ENCODE results near the gene MACROD2.
A peak's percentile ranks its signal among the peaks of the same experiment; 100 is the strongest.

The MACROD2 gene

GRCh38 chr20:14715400-14715799 lies 720.1 kb downstream of the MACROD2 start:
- Histone ChIP-seq H3K9me3 (ENCODE audit: control insufficient read depth, low read length) (no peaks in the 10 kb centered on the region), H3K27me3 (ENCODE audit: control insufficient read depth, insufficient read depth, low read length) (no peaks in the 10 kb centered on the region), H3K79me2 (no peaks in the 10 kb centered on the region), H2AFZ (no peak overlapping the region), H3K4me2 (ENCODE audit: low read length) (no peak overlapping the region), H3K27ac (no peak overlapping the region), H3K36me3 (ENCODE audit: control insufficient read depth, insufficient read depth, low read length) (no peaks in the 10 kb centered on the region), H3K9ac (no peak overlapping the region), H3K4me3 (ENCODE audit: low read depth, low read length) (no peak overlapping the region), H3K4me1 (peaks cover 26% of the 10 kb centered on the region)
- TF ChIP-seq CTCF (IDR thresholded peaks at IDR 0.05), result no peak

- Histone ChIP-seq H3K4me3 (ENCODE audit: low read depth, low read length) (no peak overlapping the region), H3K9me3 (ENCODE audit: control insufficient read depth, low read length) (no peaks in the 10 kb centered on the region), H3K27me3 (ENCODE audit: control insufficient read depth, insufficient read depth, low read length) (no peaks in the 10 kb centered on the region), H3K79me2 (no peaks in the 10 kb centered on the region), H3K27ac (no peak overlapping the region), H3K4me2 (ENCODE audit: low read length) (no peak overlapping the region), H3K4me1 (peaks cover 20% of the 10 kb centered on the region), H2AFZ (peak overlapping the region; percentile 23), H3K36me3 (ENCODE audit: control insufficient read depth, insufficient read depth, low read length) (no peaks in the 10 kb centered on the region), H3K9ac (no peak overlapping the region)
- TF ChIP-seq CTCF (IDR thresholded peaks at IDR 0.05), result no peak
Observed at GRCh38 chr20:14716351-14716801, 721.1 kb downstream of the MACROD2 start.

DNA sequence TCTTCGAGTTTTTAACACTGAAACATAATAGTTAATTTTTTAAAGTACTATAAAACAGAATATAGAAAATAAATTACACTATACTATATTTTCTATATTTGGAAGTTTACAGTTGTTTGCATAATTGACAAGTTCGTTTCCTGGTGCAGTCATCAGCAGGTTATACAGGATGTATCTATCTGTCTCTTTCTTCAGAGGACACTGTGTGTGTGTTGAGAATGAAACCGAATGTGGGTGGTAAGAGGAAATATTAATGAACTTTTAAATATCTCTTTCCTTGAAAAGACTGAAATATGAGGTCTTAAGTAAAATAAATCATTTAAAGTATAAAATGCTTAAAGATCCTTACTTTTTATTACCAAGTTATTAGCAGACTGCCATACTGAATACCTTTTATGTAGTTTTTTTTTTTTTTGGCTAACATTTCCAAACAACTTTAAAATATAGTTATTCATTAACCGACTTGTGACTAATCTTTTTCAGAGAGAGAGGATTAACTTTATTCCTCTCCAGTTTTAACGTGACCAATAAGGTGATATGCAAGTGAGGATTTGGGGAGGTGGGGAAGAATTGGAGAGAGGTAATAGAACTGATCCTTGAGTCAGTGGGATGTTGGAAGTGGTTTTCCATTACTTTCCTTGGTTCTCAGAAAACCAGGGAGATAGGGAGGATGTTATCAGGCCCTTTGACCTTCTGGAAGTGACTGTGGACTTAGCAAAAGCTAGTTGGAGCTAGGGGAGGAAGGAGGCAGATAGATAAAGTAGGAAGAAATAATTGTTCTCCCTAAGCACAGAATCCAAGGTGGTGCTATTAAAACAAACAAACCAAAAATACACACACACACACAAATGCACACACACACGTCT lies 722.1 kb downstream of the MACROD2 start:
- no peak overlapping the region for H3K9ac ChIP-seq
- H3K27ac ChIP-seq, result no peak overlapping the region
- no peaks in the 10 kb centered on the region for H3K9me3 ChIP-seq (ENCODE audit: control insufficient read depth, low read length)
- no peak overlapping the region for H2AFZ ChIP-seq
- H3K79me2 ChIP-seq, result no peaks in the 10 kb centered on the region
- H3K27me3 ChIP-seq (ENCODE audit: control insufficient read depth, insufficient read depth, low read length), result no peaks in the 10 kb centered on the region
- H3K4me1 ChIP-seq, result peaks cover 17% of the 10 kb centered on the region
- H3K4me2 ChIP-seq (ENCODE audit: low read length), result no peak overlapping the region
- TF ChIP-seq CTCF (IDR thresholded peaks at IDR 0.05), result no peak
- H3K36me3 ChIP-seq (ENCODE audit: control insufficient read depth, insufficient read depth, low read length), result no peaks in the 10 kb centered on the region
- no peak overlapping the region for H3K4me3 ChIP-seq (ENCODE audit: low read depth, low read length)

GRCh38 chr20:14720251-14720650 lies 724.9 kb downstream of the MACROD2 start:
- Histone ChIP-seq H3K9ac (no peak overlapping the region), H3K4me1 (peaks cover 8% of the 10 kb centered on the region)
- TF ChIP-seq CTCF (IDR thresholded peaks at IDR 0.05), result no peak

More at GRCh38 chr20:14720251-14720650, 724.9 kb downstream of the MACROD2 start:
- Histone ChIP-seq H3K4me3 (ENCODE audit: low read depth, low read length) (no peak overlapping the region), H3K79me2 (no peaks in the 10 kb centered on the region), H3K4me2 (ENCODE audit: low read length) (no peak overlapping the region), H2AFZ (no peak overlapping the region), H3K36me3 (ENCODE audit: control insufficient read depth, insufficient read depth, low read length) (no peaks in the 10 kb centered on the region), H3K9me3 (ENCODE audit: control insufficient read depth, low read length) (no peaks in the 10 kb centered on the region), H3K27ac (no peak overlapping the region), H3K27me3 (ENCODE audit: control insufficient read depth, insufficient read depth, low read length) (no peaks in the 10 kb centered on the region)

All from parathyroid adenoma (tissue), 2 donors.